Urothelium cell line (cell line): ENCODE data around the gene LSM11.
A peak's percentile ranks its signal among the peaks of the same experiment; 100 is the strongest.
"Not testable (repeated sequence)": the region's sequence is repeated elsewhere in the genome, so short reads cannot be mapped to it uniquely, and the experiment has no call there.

Experiments used
- DNase-seq: peaks from one replicate; pipeline ENCODE4 v3.0.0; 2011; ENCODE audit warnings: low spot score, mixed read lengths
- FAIRE-seq: peaks from 2 replicates; lab custom pipeline; 2011; peaks lifted over from hg19 to GRCh38; lab: Jason Lieb, UNC

The LSM11 gene

GRCh38 chr5:157743163-157744050 lies at the start of gene LSM11:
LSM11 (plus strand) TSS chr5:157743712; CDS start chr5:157743751, 39 bp downstream.
- peak; percentile 91 for DNase-seq
- peak; percentile 85 for FAIRE-seq

GRCh38 chr5:157693816-157694215 lies 49.7 kb upstream of the LSM11 start:
- DNase-seq, FAIRE-seq: not testable (repeated sequence)

GRCh38 chr5:157696154-157696553 lies 47.4 kb upstream of the LSM11 start:
- DNase-seq, FAIRE-seq: not testable (repeated sequence)

GRCh38 chr5:157698674-157699073 lies 44.8 kb upstream of the LSM11 start:
- not testable (repeated sequence) for FAIRE-seq, DNase-seq

- DNase-seq (no peak), FAIRE-seq (no peak)
These were observed 39.8 kb upstream of the LSM11 start for GRCh38 chr5:157703736-157704135.

GRCh38 chr5:157708866-157709265 lies 34.6 kb upstream of the LSM11 start:
- no peak for FAIRE-seq
- no peak for DNase-seq

- FAIRE-seq, result no peak
- DNase-seq, result no peak
These were observed 34.2 kb upstream of the LSM11 start for GRCh38 chr5:157709346-157709745.

GRCh38 chr5:157710431-157710830 lies 33.1 kb upstream of the LSM11 start:
- no peak for DNase-seq
- no peak for FAIRE-seq

GRCh38 chr5:157710882-157711281 lies 32.6 kb upstream of the LSM11 start:
- DNase-seq (no peak), FAIRE-seq (no peak)

GRCh38 chr5:157713830-157714595 lies 29.5 kb upstream of the LSM11 start:
- DNase-seq (no peak), FAIRE-seq (no peak)

GRCh38 chr5:157714596-157714864 lies 29.0 kb upstream of the LSM11 start:
- FAIRE-seq (no peak), DNase-seq (no peak)

GRCh38 chr5:157718519-157718918 lies 25.0 kb upstream of the LSM11 start:
- DNase-seq (peak; percentile 43), FAIRE-seq (no peak)

- FAIRE-seq (no peak), DNase-seq (no peak)
These were observed 24.3 kb upstream of the LSM11 start for GRCh38 chr5:157719245-157719644.

- DNase-seq (no peak), FAIRE-seq (no peak)
These were observed 22.4 kb upstream of the LSM11 start for GRCh38 chr5:157721159-157721558.

GRCh38 chr5:157722895-157723294 lies 20.6 kb upstream of the LSM11 start:
- not testable (repeated sequence) for FAIRE-seq, DNase-seq

- not testable (repeated sequence) for FAIRE-seq, DNase-seq
These were observed 16.9 kb upstream of the LSM11 start for GRCh38 chr5:157726607-157727006.

GRCh38 chr5:157727858-157728257 lies 15.7 kb upstream of the LSM11 start:
- not testable (repeated sequence) for FAIRE-seq, DNase-seq

GRCh38 chr5:157729858-157730257 lies 13.7 kb upstream of the LSM11 start:
- FAIRE-seq (no peak), DNase-seq (no peak)

GRCh38 chr5:157730900-157731271 lies 12.6 kb upstream of the LSM11 start:
- FAIRE-seq (no peak), DNase-seq (no peak)

- DNase-seq (peak; percentile 98), FAIRE-seq (peak; percentile 96)
These were observed 12.0 kb upstream of the LSM11 start, which contains the start of gene THG1L for GRCh38 chr5:157731272-157732129. THG1L (plus strand) TSS chr5:157731420; CDS start chr5:157731441, 21 bp downstream.

GRCh38 chr5:157732130-157732514 lies 11.4 kb upstream of the LSM11 start:
- DNase-seq, result no peak
- FAIRE-seq, result no peak
